Fibroblast of peridontal ligament (primary cell): ENCODE measurements around the gene PTGFRN.

Experiments used
- DNase-seq: peaks from one replicate; pipeline ENCODE4 v3.0.0-alpha.2; 2010; ENCODE audit errors: extremely low read depth

Gene PTGFRN

GRCh38 chr1:117033772-117034171 lies 124.1 kb downstream of the PTGFRN start:
- no peak for DNase-seq

DNA sequence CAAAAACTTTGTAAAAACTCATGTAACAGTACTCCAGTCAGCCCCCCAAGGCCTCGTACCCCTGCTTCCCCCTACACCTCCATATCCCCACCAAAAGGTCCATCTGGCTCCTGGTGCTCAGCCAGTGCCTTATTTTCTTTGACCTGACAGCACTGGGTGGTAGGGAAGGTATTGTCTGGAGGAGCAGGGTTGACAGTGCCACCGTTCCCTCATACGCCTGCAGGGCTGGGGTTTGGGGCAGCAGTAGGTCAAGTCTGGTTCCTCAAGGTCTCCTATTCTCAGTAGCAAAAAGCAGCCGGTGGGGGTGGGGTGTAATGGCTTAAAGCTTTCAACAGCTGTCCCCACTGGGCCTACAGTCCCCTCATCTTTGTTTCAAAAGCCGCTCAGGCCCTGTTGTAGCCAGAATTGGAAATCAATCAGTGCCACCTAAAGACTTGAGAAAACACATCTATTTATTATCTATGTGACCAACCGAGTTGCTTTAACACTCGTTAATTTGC lies 125.1 kb downstream of the PTGFRN start:
- DNase-seq = no peak

- no peak for DNase-seq
Observed at GRCh38 chr1:117036018-117036461, 126.3 kb downstream of the PTGFRN start.

DNA sequence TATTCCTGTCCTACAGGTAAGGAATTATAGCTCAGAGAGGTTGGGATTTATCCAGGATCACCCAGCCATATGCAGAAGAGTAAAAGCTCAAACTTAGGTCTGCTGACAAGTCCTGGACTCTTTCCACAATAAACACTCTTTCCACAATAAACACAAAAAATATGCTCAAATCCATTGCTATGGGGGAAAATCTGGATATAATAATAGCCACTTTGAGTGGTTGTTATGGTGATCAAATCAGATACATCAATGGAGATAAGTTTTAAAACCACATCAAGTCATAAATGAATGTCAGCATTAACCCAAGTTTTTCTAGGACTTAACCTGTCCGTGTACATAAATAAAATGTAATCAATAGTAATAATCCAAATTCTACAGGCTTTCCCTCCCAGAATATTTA lies 128.1 kb downstream of the PTGFRN start:
- peak; percentile 4 for DNase-seq

GRCh38 chr1:117038236-117038635 lies 128.5 kb downstream of the PTGFRN start:
- no peak for DNase-seq
